ENCODE data around the gene SPIRE2. TPM values are rescaled to one million over a fixed set of nuclear protein-coding genes. Genes with fewer than 3 reads are reported as not detected.

SPIRE2 gene
- total RNA-seq, 1 experiment from 2014 or later, result 29.6 TPM

DNA sequence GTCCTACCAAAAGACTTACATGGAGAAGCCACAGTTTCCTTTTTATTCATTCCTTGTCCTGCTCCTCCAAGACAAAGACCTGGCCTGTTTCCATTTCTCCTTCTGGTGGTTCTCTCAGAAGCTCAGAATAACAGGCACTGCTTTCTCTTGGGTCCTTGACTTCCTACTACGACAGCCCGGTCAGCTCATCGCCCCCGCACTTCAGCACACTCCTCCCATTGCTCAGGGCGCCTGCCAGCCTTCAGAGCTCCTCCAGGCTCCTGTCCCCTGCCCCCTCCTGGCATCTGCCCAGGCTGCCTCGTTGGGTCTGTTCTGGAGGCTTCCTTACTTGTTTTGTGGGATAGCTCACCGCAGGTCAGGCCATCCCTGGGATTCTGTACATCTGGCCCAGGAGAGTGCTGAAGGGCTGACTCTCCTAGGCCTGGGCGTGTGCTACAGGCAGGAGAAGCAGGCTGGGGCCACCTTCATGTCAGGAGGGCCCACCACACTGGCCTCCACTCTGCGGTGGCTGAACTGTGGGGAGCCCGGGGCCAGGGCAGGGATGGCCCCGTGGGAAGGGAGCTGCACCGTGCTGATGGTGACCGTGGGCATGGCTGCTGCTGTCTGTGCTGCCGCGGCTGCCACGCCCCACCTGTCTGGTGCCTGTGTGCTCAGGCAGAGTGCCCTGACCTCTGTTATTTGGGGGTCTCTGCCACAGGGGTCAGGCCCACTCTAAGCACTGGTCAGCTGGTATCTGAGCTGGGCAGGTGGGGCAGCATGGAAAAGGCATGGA lies 62.8 kb downstream of the SPIRE2 start:
- CTCF ChIA-PET, result no interaction called here
- no peak for DNase-seq
- Mint-ChIP-seq H3K4me1 (ENCODE audit: low read depth, unreplicated experiment) (no peaks in the 10 kb centered on the region), H3K4me3 (ENCODE audit: unreplicated experiment) (no peak overlapping the region), H3K36me3 (ENCODE audit: insufficient read depth, unreplicated experiment) (peaks cover 88% of the 10 kb centered on the region), H3K27me3 (ENCODE audit: insufficient read depth, unreplicated experiment) (no peaks in the 10 kb centered on the region), H3K9me3 (ENCODE audit: unreplicated experiment) (no peaks in the 10 kb centered on the region), H3K27ac (ENCODE audit: unreplicated experiment) (no peak overlapping the region)
- no peaks in the 10 kb centered on the region for H3K9me3 ChIP-seq
- H3K36me3 ChIP-seq (ENCODE audit: control insufficient read depth, insufficient read depth, low read length), result peaks cover 11% of the 10 kb centered on the region
- no peaks in the 10 kb centered on the region for H3K27me3 ChIP-seq (replicated peaks; ENCODE audit: control insufficient read depth, insufficient read depth, low read length)
- TF ChIP-seq, protein P1, sequence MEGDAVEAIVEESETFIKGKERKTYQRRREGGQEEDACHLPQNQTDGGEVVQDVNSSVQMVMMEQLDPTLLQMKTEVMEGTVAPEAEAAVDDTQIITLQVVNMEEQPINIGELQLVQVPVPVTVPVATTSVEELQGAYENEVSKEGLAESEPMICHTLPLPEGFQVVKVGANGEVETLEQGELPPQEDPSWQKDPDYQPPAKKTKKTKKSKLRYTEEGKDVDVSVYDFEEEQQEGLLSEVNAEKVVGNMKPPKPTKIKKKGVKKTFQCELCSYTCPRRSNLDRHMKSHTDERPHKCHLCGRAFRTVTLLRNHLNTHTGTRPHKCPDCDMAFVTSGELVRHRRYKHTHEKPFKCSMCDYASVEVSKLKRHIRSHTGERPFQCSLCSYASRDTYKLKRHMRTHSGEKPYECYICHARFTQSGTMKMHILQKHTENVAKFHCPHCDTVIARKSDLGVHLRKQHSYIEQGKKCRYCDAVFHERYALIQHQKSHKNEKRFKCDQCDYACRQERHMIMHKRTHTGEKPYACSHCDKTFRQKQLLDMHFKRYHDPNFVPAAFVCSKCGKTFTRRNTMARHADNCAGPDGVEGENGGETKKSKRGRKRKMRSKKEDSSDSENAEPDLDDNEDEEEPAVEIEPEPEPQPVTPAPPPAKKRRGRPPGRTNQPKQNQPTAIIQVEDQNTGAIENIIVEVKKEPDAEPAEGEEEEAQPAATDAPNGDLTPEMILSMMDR (IDR thresholded peaks at IDR 0.05; ENCODE audit: insufficient read depth in 1 of 2, low read depth in 1 of 2, low read length in 1 of 2, severe bottlenecking in 1 of 2, unreplicated experiment in 1 of 2), result no peak
- no TSS peak for BruUV-seq (replicated peaks)
- H3K4me1 ChIP-seq, result no peaks in the 10 kb centered on the region
- POLR2A ChIA-PET, result no interaction called here
- intact Hi-C loops (cut with micrococcal nuclease; ENCODE audit: unreplicated experiment), result no loop called here
- no peak overlapping the region for H3K4me3 ChIP-seq (ENCODE audit: low read depth, low read length)

DNA sequence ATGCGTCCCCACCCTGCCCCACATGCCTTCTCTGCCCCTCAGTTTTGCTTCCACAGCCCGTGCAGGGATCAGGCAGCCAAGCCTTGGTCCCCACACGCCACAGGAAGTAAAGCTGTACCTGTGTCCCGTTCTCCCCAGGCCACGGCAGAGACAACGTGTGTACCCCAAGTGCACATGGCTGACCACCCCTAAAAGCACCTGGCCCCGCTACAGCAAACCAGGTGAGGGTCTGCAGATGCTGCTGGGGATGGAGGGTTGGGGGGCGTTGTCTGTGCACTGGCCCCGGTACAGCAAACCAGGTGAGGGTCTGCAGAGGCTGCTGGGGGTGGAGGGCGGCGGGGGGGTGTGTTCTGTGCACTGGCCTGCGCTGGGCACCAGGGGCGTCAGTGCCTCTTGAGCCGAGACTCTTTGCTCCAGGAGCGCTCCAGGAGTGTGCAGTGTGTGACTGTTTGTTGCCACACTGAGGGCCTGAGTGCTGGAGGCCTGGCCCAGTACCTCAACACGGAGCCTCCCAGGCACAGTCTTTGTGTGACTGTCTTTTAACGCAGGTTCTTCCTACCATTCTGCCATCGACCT lies 63.9 kb downstream of the SPIRE2 start:
- peaks cover 84% of the 10 kb centered on the region for H3K36me3 Mint-ChIP-seq (ENCODE audit: insufficient read depth, unreplicated experiment)

DNA sequence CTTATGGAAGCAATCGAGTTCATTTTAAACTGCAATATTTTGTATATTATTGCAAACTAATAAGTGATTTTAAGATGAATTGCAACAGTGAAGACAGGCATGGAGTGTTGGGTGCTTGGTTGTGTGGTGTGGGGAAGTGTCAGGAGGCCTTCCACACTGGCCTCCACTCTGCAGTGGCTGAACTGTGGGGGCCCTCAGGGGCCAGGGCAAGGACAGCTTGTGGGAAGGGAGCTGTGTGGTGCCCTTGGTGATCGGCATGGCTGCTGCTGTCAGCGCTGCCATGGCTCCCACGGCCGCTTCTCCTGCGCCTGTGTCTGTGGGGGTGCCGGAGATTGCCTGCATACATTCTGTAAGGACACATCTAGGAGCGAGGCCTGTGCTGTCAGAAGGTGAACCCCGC lies 64.4 kb downstream of the SPIRE2 start:
- intact Hi-C loops (cut with micrococcal nuclease; ENCODE audit: unreplicated experiment), result no loop called here
- Histone ChIP-seq H3K36me3 (ENCODE audit: control insufficient read depth, insufficient read depth, low read length) (peaks cover 10% of the 10 kb centered on the region), H3K9me3 (no peaks in the 10 kb centered on the region), H3K4me1 (no peaks in the 10 kb centered on the region), H3K4me3 (ENCODE audit: low read depth, low read length) (no peak overlapping the region), H3K27me3 (replicated peaks; ENCODE audit: control insufficient read depth, insufficient read depth, low read length) (no peaks in the 10 kb centered on the region)
- no peaks in the 10 kb centered on the region for H3K4me1 Mint-ChIP-seq (ENCODE audit: low read depth, unreplicated experiment)
- ChIA-PET CTCF (no interaction called here), POLR2A (interaction anchor here (0.6 kb wide), 1 partner anchor 128 kb away, joined by 4 read pairs; no protein-coding TSS in a partner anchor)
- peaks cover 84% of the 10 kb centered on the region for H3K36me3 Mint-ChIP-seq (ENCODE audit: insufficient read depth, unreplicated experiment)
- no peak for DNase-seq
- no peaks in the 10 kb centered on the region for H3K9me3 Mint-ChIP-seq (ENCODE audit: unreplicated experiment)
- TF ChIP-seq, protein P1 (IDR thresholded peaks at IDR 0.05; ENCODE audit: insufficient read depth in 1 of 2, low read depth in 1 of 2, low read length in 1 of 2, severe bottlenecking in 1 of 2, unreplicated experiment in 1 of 2), result no peak
- no peak overlapping the region for H3K27ac Mint-ChIP-seq (ENCODE audit: unreplicated experiment)
- TSS peak; percentile 9 for BruUV-seq (replicated peaks)
- no peak overlapping the region for H3K4me3 Mint-ChIP-seq (ENCODE audit: unreplicated experiment)
- H3K27me3 Mint-ChIP-seq (ENCODE audit: insufficient read depth, unreplicated experiment), result no peaks in the 10 kb centered on the region

More for the DNA sequence above, 63.9 kb downstream of the SPIRE2 start:
- Mint-ChIP-seq H3K4me1 (ENCODE audit: low read depth, unreplicated experiment) (no peaks in the 10 kb centered on the region), H3K9me3 (ENCODE audit: unreplicated experiment) (no peaks in the 10 kb centered on the region), H3K27me3 (ENCODE audit: insufficient read depth, unreplicated experiment) (no peaks in the 10 kb centered on the region), H3K27ac (ENCODE audit: unreplicated experiment) (no peak overlapping the region), H3K4me3 (ENCODE audit: unreplicated experiment) (no peak overlapping the region)
- ChIA-PET CTCF (no interaction called here), POLR2A (interaction anchor here (0.6 kb wide), 1 partner anchor 129 kb away, joined by 4 read pairs; no protein-coding TSS in a partner anchor)
- H3K4me1 ChIP-seq, result no peaks in the 10 kb centered on the region
- intact Hi-C loops (cut with micrococcal nuclease; ENCODE audit: unreplicated experiment), result no loop called here
- peaks cover 11% of the 10 kb centered on the region for H3K36me3 ChIP-seq (ENCODE audit: control insufficient read depth, insufficient read depth, low read length)
- H3K9me3 ChIP-seq, result no peaks in the 10 kb centered on the region
- TF ChIP-seq, protein P1 (IDR thresholded peaks at IDR 0.05; ENCODE audit: insufficient read depth in 1 of 2, low read depth in 1 of 2, low read length in 1 of 2, severe bottlenecking in 1 of 2, unreplicated experiment in 1 of 2), result no peak
- no peaks in the 10 kb centered on the region for H3K27me3 ChIP-seq (replicated peaks; ENCODE audit: control insufficient read depth, insufficient read depth, low read length)
- H3K4me3 ChIP-seq (ENCODE audit: low read depth, low read length), result no peak overlapping the region
- no TSS peak for BruUV-seq (replicated peaks)
- peak in 1 of 2 experiments; percentile 23 for DNase-seq

All from Caco-2 (cell line).